ENCODE results near the gene TAF1.

GRCh38 chrX:71466979-71467523 lies 100.9 kb downstream of the TAF1 start:
- TF ChIP-seq POLR2A (IDR thresholded peaks at IDR 0.05; ENCODE audit: low read depth, low read length) (no peak), POLR2AphosphoS5 (IDR thresholded peaks at IDR 0.05; ENCODE audit: low read depth, low read length) (no peak)

Data from GM12891 (cell line).